IgD-negative memory B cell (primary cell): Measurements from ENCODE around the gene EXOC3L4. TPM values are rescaled to one million over a fixed set of nuclear protein-coding genes. Genes with fewer than 3 reads are reported as not detected.

Source experiments
- H3K27ac Mint-ChIP-seq, 3 donors: one replicate each; pipeline ENCODE4 v1.8.0; 2020 to 2022; ENCODE audit warnings: mild to moderate bottlenecking in 3 of 3, mixed read lengths in 3 of 3, moderate library complexity in 1 of 3
- H3K27me3 Mint-ChIP-seq: one replicate; pipeline ENCODE4 v1.8.0; 2021; ENCODE audit warnings: mixed read lengths
- H3K36me3 Mint-ChIP-seq: one replicate; pipeline ENCODE4 v1.8.0; 2020; ENCODE audit warnings: mild to moderate bottlenecking, mixed read lengths
- H3K4me1 Mint-ChIP-seq, 3 donors: one replicate each; pipeline ENCODE4 v1.8.0; 2020 to 2022; ENCODE audit warnings: mixed read lengths in 3 of 3, mild to moderate bottlenecking in 1 of 3
- H3K4me3 Mint-ChIP-seq, 4 donors: one replicate each; pipeline ENCODE4 v1.8.0; 2020 to 2022; ENCODE audit warnings: mild to moderate bottlenecking in 4 of 4, mixed read lengths in 4 of 4, moderate library complexity in 3 of 4
- H3K9me3 Mint-ChIP-seq, 3 donors: one replicate each; pipeline ENCODE4 v1.8.0; 2020 to 2021; ENCODE audit warnings: mixed read lengths in 3 of 3, mild to moderate bottlenecking in 1 of 3
- polyA plus RNA-seq: library from polyadenylated mRNA; unstranded; fragments of 300-500 nt; fragmentation: Illumina TruSeq; gene quantifications from one replicate; pipeline ENCODE4 v1.2.3, GENCODE V29; 2021

EXOC3L4 gene
- polyA plus RNA-seq, 1 donor from 2014 or later: not detected

DNA sequence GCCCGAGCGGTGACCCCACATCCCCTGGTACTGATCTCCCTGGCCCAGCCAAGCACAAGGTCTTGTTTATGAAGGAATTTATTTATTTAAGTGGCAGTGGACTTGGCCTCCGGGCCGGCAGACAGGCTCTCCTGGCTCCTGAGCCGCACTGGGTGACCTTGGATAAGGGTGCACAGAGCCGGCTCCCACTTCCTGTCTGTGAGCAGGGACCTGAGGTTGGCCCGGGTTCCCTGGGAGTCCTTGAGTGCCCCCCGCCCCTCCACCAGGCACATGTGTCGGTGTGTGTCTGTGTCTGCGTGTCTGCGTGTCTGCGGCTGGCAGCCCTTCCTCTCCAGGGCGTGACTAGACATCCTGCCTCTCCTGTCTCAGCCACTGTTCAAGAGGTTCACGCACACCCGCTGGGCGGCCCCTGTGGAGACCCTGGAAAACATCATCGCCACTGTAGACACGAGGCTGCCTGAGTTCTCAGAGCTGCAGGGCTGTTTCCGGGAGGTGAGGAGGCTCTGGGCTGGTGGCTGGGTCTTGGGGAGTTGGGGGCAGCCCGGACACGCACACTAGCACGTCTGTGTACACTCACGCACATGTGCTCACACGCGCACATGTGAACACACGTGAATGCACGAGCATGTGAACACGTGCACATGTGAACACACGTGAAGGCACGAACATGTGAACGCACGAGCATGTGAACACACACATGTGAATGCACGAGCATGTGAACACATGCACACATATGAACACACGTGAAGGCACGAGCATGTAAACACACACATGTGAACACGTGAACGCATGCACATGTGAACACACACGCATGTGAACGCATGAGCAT is 38.1 kb downstream of the EXOC3L4 start:
- no peak overlapping the region for H3K4me3 Mint-ChIP-seq
- peaks cover 1% of the 10 kb centered on the region for H3K27me3 Mint-ChIP-seq
- H3K4me1 Mint-ChIP-seq: peaks cover 0 to 2% (median 0%) of the 10 kb centered on the region in 3 donors
- H3K9me3 Mint-ChIP-seq: no peaks in the 10 kb centered on the region
- no peaks in the 10 kb centered on the region for H3K36me3 Mint-ChIP-seq
- H3K27ac Mint-ChIP-seq: no peak overlapping the region

DNA sequence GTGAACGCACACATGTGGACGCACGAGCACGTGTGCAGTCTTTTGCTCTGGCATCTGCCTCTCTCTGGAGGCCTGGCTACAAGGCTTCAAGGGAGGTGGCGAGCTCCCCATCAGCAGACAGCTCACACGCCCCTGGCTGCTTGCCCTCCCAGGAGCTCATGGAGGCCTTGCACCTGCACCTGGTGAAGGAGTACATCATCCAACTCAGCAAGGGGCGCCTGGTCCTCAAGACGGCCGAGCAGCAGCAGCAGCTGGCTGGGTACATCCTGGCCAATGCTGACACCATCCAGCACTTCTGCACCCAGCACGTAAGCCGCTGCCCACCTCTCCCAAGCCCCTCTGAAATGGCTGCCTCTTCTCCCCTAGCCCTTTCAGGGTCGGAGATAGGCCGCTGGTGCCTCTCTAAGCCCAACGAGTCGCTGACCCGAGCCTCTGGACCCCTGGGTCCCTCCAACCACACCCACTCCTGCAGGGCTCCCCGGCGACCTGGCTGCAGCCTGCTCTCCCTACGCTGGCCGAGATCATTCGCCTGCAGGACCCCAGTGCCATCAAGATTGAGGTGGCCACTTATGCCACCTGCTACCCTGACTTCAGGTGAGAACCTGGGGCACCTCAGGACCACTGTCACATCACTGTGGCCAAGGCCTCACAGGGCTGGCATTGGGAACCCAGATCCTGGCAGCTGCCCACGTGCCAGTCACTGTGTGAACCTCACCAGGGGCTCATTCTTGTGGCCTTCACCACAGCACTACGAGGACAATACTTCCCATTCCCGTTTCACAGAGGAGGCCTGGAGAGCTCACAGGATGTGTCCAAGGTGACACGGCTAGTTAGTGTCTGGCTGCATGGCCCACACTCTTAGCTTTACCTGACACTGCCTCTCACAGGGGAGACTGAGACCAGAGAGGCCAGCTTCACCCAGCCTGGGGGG is 39.0 kb downstream of the EXOC3L4 start:
- Mint-ChIP-seq H3K36me3 (no peaks in the 10 kb centered on the region), H3K27me3 (peaks cover 1% of the 10 kb centered on the region), H3K27ac (no peak overlapping the region), H3K9me3 (no peaks in the 10 kb centered on the region), H3K4me1 (peaks cover 0 to under 1% (median 0%) of the 10 kb centered on the region in 3 donors), H3K4me3 (no peak overlapping the region)

DNA sequence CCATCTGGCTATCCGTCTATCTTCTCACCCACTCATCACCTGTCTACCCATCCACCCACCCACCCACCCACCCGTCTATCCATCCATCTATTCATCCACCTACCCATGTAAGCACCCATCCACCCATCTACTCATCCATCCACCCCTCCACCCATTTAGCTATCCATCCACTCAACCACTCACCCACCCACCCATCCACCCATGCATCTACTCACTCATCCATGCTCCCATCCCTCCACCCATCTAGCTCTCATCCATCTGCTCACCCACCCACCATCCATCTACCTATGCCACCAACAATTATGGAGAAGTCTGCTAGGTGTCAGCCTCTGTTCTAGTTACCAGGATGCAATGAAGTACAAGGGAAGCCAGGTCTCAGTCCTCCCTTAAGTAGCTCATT is 39.9 kb downstream of the EXOC3L4 start:
- peaks cover 5% of the 10 kb centered on the region for H3K27me3 Mint-ChIP-seq
- H3K9me3 Mint-ChIP-seq: no peaks in the 10 kb centered on the region
- H3K4me3 Mint-ChIP-seq: no peak overlapping the region
- H3K27ac Mint-ChIP-seq: no peak overlapping the region
- no peaks in the 10 kb centered on the region for H3K4me1 Mint-ChIP-seq
- H3K36me3 Mint-ChIP-seq: no peaks in the 10 kb centered on the region

DNA sequence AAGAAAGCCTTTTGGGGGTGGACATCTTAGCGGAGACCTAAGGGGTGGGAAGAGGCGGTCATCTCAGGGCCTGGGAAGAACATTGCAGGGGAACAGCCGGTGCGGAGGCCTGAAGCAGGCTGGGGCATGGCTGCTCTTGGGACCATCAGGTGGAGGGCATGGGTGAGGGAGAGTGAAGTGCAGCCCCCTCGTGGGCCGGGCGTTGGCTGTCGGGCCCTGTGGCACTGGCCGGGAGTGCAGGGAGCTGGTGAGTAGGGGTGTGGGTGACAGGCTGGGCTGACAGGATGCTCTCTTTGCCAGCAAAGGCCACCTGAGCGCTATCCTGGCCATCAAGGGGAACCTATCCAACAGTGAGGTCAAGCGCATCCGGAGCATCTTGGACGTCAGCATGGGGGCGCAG is 40.4 kb downstream of the EXOC3L4 start:
- H3K4me3 Mint-ChIP-seq: no peak overlapping the region
- H3K27me3 Mint-ChIP-seq: peaks cover 7% of the 10 kb centered on the region
- H3K9me3 Mint-ChIP-seq: no peaks in the 10 kb centered on the region
- peak overlapping the region in 1 of 3 donors; percentile 28 for H3K27ac Mint-ChIP-seq
- H3K36me3 Mint-ChIP-seq: no peaks in the 10 kb centered on the region
- peaks cover 0 to 4% (median 0%) of the 10 kb centered on the region in 3 donors for H3K4me1 Mint-ChIP-seq

DNA sequence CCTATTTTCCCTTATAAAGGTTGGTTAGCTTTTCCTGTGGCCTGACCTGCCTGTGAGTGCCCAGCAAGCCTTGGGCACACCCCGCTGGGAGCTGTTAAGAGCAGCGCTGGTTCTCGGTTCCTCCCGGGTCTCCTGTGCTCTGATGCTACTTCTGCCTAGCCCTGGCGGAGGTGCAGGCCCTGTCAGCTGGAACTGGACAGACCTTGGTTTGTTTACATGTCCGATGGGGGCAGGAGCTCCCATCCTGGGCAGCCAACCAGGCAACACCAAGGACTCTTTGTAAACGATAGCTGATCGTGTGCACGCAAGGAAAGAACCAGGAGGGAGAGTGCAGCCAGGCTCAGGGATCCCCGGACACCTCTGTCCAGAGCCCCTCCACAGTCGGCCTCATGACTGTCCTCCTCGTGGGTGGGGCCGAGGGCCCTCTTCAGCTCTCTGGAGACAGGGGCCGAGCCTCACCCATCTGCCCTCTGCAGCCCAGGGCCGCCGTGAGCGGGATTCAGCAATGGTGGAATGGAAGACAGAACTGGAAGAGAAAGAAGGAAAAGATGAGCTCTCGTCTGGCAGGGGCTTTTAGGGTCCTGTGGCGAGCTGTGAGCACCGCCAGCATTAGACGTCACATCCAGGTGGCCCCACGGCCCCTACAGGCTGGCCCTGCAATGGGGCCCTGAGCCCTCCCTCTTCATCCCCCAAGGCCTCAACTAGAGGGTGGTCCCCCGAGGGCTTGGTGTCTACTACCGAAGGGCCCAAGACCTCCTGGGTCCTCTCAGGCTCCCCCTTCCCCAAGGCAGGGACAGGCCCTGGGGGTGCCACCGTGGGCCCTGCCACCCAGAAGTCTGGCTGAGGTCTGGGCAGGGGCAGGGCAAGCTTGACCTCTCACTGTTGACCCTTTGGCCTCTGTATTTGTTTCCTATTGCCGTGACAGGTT is 41.1 kb downstream of the EXOC3L4 start:
- no peaks in the 10 kb centered on the region for H3K36me3 Mint-ChIP-seq
- H3K27me3 Mint-ChIP-seq: peaks cover 10% of the 10 kb centered on the region
- no peaks in the 10 kb centered on the region for H3K9me3 Mint-ChIP-seq
- H3K4me1 Mint-ChIP-seq: peaks cover 3 to 8% (median 4%) of the 10 kb centered on the region in 3 donors
- H3K27ac Mint-ChIP-seq: no peak overlapping the region
- H3K4me3 Mint-ChIP-seq: no peak overlapping the region

DNA sequence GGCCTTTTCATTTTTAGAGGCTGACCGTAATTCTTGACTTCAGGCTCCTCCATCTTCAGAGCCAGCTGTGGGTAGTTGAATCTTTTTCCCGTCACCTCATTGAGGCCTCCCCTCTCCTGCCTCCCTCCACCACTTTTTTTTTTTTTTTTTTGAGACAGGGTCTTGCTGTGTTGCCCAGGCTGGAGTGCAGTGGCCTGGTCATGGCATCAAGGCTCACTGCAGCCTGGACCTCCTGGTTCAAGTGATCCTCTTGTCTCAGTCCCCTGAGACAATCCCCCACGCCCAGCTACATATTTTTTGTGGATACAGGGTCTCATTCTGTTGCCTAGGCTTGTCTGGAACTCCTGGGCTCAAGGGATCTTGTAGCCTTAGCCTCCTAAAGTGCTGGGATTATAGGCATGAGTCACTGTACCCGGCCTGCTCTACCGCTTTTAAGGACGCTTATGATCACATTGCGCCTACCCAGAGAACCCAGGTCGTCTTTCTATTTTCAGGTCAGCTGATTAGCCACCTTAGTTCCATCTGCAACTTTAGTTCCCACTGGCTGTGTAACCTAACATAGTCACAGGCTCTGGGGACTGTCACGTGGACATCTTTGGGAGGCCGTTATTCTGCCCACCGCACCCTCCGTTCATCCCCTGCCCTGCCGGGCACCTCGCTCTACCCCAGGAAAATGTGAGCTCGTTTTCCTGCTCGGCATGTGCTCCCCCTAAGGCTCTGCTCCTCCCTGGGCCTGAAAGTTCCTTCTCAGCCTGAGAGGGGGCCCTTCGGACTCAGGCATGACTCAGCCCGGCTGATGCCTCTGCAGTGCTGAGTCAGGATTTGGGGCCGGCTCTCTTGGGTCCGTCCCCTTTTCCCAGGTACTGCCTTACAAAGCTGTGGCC is 42.1 kb downstream of the EXOC3L4 start:
- peaks cover 10% of the 10 kb centered on the region for H3K27me3 Mint-ChIP-seq
- no peaks in the 10 kb centered on the region for H3K36me3 Mint-ChIP-seq
- H3K27ac Mint-ChIP-seq: peak overlapping the region in 1 of 3 donors; percentile 43
- H3K4me3 Mint-ChIP-seq: no peak overlapping the region
- no peaks in the 10 kb centered on the region for H3K9me3 Mint-ChIP-seq
- H3K4me1 Mint-ChIP-seq: peaks cover 7 to 15% (median 14%) of the 10 kb centered on the region in 3 donors

DNA sequence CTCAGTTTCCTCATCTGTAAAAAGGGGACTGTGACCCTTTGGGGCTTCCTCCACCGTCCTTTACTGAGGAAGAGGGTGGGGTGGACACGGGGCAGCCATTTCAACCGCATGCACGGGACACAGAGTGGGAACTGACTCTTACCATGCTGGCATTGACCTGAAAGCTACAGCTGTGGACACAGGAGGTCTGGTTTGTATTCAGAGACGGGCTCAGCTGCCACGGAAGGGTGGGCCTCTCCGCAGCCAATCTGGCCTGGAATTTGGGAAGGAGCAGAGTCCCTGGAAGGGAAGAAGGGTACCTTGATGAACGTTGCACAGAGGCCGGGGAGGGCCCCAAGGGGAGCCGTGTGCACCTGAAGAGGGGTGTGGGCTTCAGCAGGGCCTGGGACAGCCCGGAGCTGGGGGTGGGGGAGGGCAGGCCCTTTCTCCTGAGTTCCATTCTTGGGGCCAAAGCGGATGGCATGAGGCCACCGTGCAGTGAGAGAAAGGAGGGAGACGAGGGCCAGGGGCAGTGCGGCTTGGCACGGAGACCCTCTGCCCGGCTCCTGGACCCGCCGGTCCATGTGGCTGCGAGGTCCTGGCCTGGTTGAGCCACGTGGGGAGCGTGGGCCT is 43.3 kb downstream of the EXOC3L4 start:
- peaks cover 7 to 15% (median 15%) of the 10 kb centered on the region in 3 donors for H3K4me1 Mint-ChIP-seq
- H3K27me3 Mint-ChIP-seq: peaks cover 10% of the 10 kb centered on the region

DNA sequence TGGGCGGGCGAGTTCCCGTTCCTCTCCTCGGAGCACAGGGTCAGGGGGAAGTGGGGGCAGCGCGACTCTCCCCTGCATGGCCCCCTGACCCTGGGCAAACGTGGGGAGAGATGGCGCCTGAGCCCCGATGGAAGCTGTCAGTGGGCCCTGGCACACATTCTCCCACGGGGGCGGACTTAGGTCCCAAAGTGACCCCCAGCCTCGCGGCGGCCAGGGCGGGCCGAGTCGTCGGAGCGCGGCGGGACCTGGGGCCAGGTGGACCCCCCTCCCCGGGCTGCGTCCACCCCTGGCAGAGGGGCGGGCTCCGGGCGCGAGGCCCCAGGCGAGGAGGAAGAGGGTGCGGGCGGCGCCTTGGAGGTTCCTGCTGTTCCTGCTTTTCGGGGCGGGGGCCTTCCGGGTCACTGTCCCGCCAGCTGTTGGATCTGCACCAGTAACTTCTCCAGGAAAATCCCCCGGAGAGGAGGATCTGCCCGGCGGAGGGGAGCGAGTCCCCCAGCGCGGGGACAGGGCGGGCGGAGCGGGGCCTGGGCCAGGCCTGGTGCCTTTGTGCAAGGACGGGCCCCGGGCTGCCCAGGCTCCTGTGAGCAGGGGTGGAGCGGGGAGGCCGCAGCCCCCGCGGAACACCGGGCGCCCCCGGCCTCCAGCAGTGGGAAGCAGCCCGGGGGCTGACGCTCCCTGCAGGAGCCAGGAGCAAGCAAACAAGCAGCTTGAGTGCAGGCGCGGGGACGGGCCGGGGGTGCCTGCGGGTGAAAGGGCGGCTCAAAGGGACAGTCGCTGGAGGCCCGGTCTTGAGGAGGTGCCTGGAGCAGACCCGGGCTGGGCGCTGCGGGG is 44.0 kb downstream of the EXOC3L4 start:
- H3K27ac Mint-ChIP-seq: no peak overlapping the region
- H3K4me3 Mint-ChIP-seq: no peak overlapping the region
- no peaks in the 10 kb centered on the region for H3K9me3 Mint-ChIP-seq
- H3K36me3 Mint-ChIP-seq: no peaks in the 10 kb centered on the region
- H3K4me1 Mint-ChIP-seq: peaks cover 7 to 15% (median 15%) of the 10 kb centered on the region in 3 donors
- peaks cover 14% of the 10 kb centered on the region for H3K27me3 Mint-ChIP-seq

More for the DNA sequence above, 43.3 kb downstream of the EXOC3L4 start:
- no peak overlapping the region for H3K27ac Mint-ChIP-seq
- no peaks in the 10 kb centered on the region for H3K9me3 Mint-ChIP-seq
- H3K36me3 Mint-ChIP-seq: no peaks in the 10 kb centered on the region
- H3K4me3 Mint-ChIP-seq: peak overlapping the region in 2 of 4 donors; percentile 39 to 73

DNA sequence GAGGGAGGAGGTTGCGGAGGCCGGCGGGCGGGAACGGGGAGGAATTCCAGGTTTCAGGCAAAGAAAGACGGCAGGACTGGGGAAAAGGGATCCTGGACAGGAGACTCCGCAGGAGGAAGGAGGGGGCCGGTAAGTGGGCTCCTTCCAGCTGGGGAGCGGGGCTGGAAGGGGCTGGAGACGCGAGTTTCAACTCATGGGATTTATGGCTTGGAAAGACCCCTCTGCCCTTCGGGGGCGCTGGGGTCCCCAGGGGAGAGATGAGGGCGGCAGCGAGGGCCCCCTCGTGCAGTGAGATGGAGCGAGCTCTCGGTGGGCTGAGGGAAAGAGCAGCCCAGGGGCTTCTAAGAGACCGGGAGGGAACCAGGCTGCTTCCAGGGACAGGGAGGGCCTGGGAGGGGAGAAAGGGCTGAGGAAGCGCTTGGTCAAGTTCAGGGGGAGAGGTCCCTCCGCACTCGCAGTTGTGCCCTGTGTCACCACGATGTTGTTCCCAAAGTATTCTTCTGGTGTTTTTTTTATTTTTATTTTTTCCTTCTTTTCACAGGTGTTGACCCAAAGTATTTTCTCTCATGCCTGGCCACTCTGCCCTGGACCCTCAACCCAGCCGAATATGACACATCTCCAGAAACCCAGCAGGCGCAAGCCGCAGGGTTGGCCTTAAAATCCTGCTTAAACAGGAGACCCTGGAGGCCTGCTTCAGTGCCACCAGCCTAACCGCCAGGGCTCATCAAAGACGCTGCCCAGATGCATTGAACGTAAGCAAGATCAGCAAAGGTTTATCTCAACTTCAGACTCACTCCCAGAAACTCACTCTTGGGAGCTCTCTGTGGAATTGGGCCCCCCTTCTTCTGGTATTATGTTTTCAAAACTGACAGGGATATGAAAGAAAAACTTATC is 44.9 kb downstream of the EXOC3L4 start:
- Mint-ChIP-seq H3K4me3 (peak overlapping the region in 1 of 4 donors; percentile 21), H3K36me3 (no peaks in the 10 kb centered on the region), H3K9me3 (no peaks in the 10 kb centered on the region), H3K27me3 (peaks cover 16% of the 10 kb centered on the region), H3K27ac (no peak overlapping the region), H3K4me1 (peaks cover 7 to 15% (median 15%) of the 10 kb centered on the region in 3 donors)

DNA sequence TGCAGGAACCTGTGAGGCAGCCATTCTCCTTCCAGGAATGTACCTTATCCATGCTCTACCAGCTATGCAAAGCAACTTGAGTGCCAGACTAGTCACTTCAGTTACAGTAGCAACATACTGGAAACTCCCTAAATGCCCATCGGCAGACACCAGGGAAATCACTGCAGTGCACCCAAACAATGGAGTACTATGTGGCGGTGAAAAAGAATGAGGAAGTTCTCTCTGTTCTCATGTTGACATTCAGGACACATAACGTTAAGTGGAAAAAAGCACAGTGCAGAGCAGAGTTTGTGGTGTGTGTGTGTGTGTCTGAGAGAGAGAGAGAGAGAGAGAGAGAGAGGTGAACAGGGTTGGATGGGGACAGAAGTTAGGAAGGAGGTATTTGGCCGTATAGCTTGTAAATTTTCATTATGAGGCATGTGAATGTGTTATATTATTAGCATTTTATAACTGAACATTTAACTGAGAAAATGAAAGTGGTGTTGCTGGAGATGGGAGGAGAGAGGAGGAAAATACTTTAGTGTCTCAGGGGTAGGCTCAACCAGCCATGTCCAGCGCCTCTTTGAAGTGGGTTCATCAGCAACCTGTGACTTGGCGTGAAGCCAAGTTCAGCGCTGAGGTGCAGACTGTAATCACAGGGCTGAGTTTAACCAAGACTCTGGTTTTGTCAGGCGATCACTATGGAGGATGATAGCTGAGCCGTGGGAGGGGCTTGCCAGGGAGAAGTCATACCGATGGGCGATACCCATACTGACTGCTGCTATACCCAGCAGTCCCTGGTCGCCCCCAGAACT is 46.0 kb downstream of the EXOC3L4 start:
- Mint-ChIP-seq H3K27me3 (peaks cover 18% of the 10 kb centered on the region), H3K9me3 (no peaks in the 10 kb centered on the region), H3K27ac (peak overlapping the region; percentile 36 to 92 (median 57)), H3K4me1 (peaks cover 7 to 15% (median 15%) of the 10 kb centered on the region in 3 donors), H3K36me3 (no peaks in the 10 kb centered on the region), H3K4me3 (peak overlapping the region; percentile 1 to 84 (median 39))

DNA sequence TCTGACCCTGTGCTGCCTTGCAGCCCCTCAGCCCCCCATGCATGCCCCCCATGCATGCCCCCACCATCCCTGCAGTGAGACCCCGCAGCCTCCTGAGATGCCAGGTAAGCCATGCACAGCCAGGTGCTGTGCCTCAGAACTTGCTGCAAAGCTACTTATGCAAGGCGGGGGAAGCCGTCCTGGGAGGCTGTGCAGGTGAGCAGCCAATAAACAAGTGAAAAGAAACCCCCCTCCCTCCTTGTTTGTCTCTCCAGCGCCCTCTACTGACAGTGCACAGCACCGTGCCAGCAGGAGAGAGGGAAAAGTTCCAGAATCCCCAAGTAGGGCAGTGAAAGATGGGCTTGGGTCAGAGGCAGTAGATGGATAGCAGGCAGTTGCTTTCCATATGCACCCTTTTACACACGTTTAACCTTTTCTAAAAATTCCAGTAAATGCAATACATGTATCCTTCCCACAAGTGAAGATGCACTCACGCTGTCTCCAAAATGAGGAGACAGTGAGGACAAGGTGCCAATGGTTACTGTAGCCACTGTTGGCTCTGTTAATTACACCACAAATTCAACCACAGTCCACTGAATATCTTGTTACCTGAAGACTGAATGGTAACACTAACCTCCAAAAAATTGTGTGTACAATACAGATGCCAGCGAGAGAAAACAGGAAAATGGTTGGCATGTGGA is 46.7 kb downstream of the EXOC3L4 start:
- H3K4me3 Mint-ChIP-seq: peak overlapping the region in 3 of 4 donors; percentile 24 to 84 (median 34)
- H3K36me3 Mint-ChIP-seq: no peaks in the 10 kb centered on the region
- H3K4me1 Mint-ChIP-seq: peaks cover 7 to 15% (median 15%) of the 10 kb centered on the region in 3 donors
- peaks cover 25% of the 10 kb centered on the region for H3K27me3 Mint-ChIP-seq
- no peaks in the 10 kb centered on the region for H3K9me3 Mint-ChIP-seq
- peak overlapping the region; percentile 36 to 92 (median 57) for H3K27ac Mint-ChIP-seq
